Measurements from ENCODE around the gene ZNF462. TPM values are rescaled to one million over a fixed set of nuclear protein-coding genes. Genes with fewer than 3 reads are reported as not detected.

The ZNF462 gene
- total RNA-seq, 1 experiment from 2014 or later = 0.92 TPM

DNA sequence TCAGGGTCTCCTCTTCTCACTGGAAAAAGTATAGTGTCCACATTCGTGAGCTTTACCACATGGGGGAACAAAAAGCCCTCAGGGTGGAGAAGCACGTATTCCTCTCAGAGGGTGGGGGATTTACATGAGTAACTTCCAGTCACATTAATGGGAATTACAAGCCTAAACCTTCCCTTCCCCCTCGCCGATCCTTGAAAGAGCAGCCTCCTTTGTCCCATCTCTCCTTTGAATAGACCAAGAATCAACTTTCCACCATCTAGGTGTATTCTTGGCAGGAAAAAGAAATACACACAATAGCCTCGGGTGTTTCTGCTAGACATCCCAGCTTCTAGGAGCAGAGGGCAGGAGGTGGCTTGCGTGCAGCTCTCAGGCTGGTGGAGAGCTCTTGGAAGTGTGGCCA is 144.4 kb downstream of the ZNF462 start:
- no peak for DNase-seq (ENCODE audit: low spot score)

DNA sequence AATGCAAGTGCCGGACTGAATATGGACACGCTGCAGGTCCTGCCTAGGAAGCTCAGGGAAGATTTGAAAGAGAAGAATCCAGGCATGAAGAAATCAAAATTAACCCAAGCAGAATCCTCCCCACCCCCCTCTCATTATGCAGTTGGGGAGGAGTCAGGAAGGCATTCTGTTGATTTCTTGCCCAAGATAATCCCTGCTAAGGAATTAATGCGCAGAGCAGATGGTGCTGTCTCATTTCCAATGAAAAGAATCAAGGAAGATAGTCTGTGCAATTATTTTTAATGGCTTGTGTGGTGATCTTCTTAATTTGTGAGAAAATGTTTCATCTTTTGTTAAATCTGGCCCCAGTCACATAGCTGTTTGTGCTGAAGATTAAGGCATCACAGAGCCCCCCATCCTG is 145.0 kb downstream of the ZNF462 start:
- no peak for DNase-seq (ENCODE audit: low spot score)

DNA sequence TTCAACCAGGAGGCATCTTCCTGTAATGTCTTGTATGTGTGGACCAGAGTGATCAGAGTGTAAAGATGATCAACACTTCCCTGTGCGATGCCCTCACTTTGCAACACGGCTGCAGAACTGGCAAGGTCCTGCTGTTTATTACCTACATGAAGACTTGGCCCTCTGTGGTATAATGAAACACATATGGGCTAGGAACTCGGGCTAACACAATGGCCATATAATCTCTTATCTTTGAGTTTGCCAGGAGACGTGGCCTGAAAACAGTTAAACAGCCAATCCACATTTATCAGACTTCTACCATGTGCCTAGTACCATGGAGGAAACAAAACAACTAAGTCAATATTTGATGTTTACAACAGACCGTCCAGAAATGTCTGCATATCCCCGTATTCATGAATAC is 145.5 kb downstream of the ZNF462 start:
- no peak for DNase-seq (ENCODE audit: low spot score)

DNA sequence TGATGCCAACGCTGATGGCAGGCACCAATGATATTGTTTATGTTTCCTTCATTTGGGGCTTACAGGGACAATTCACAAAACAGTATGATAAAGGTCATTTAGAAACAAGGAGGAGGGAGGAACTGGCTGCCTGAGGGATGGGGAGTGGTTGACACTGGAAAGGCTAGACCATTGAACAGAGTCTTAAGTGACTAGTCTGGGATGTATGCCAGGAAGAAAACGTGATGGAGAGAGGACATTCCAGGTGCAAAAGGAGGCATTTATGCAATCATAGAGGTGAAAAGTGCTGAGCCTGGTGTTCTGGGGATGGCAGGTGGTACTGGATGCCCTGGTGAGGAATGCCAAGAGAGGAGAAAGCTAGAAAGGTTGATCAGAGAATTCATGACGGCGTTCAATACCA is 153.4 kb downstream of the ZNF462 start:
- no peak for DNase-seq (ENCODE audit: low spot score)

DNA sequence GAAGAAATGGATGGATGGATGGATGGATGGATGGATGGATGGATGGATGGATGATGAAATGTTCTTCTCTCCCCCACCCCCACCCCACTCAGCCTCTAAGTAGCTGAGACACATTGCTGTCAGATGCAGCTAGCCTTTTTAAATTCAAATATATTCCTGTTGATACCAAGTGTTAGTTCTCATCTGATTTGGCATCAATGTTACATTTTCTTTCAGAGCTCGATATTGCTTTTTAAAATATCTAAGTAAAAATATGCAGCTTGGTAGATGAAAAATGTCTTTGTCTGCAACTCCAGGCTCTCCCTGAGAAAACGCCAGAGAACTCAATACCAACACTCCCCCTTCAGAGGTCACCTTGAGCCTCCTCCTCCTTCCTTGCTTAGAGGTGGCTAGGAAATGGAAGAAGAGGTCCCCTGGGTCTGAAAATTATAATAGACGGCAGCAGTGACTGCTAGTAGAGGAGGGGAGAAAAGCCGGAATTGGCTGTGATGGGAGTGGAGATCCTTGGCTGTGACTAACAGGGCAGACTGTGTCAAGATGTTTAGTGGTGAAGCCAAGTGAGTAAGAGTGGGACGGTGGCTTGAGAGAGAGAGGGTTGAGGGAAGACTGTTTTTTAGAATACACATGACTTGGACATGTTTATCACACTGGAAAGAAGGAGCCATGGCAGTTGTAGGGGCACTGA is 156.0 kb downstream of the ZNF462 start:
- DNase-seq (ENCODE audit: low spot score) = no peak

DNA sequence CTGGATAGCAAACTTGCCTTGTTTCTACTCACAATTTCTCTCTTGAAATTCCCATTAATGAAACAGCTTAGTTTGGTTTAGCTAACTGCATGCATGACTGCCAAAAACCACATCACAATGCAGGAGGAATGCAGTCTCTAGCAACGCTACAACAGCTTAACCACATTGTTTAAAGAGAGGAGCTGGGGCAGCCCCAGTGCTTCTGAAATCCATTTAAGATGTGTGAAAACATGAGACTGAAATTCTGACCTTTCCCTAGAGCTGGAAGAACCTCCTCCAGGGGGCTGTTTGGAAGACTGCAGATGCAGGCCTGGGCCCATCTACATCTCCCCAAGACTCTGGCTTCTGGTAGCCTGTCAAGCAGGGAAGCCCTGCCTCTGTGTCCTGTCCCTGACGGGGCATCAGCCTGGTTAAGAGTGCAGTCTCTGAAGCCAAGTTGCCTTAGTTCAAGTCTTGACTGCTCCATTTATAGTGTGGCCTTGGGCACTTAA is 157.1 kb downstream of the ZNF462 start:
- no peak for DNase-seq (ENCODE audit: low spot score)

DNA sequence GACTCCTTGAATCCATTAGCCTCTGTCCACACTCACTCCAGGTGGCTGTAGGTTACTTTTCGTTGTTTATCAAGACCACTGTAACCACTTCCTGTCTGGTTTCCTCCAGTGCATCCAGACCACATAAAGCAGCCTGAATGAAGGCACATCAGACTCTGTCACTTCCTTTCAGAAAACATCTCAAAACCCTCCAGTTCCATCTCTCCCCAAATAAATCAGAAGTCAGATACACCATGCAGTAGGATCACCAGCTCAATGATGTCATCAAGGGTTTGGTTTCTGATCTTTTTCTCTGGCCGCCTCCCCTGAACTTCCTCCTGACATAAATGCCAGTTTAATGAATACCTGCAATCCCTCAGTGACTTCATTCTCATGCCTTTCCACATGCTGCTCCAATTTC is 161.2 kb downstream of the ZNF462 start:
- DNase-seq (ENCODE audit: low spot score) = no peak

DNA sequence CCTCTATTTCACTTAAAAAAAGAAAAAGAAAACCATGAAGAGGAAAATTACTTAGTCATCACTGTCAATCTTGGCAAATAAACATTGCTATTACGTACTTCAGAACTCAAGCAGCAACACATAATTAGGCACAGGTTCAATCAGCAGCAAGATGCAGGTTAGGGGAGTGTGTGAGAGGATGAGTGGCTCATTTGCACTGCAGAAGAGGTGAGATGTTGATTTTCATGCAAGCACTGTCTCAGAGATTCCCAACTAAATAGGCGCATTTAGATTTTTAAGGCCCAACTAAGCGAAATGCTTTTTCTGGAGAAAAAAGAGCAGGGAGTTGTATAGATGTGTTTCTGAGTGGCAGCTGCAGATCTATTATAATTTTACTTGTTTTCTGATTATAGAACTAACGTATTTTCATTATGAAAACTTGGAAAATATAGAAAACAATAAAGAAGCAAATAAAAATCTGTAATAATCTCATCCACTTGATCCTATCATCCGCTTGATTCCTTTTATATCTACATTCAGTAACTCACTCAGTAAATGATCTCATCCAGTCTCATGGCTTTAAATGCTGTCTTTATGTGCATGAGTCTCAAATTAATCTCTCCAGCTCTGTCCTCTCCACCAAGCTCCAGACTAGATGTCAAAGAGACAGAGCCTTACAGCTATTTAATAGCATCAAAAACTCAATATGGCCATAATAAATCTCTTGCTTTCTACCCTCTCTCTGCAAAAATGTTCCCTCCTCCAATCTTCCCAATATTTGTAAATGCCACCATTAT is 162.5 kb downstream of the ZNF462 start:
- DNase-seq (ENCODE audit: low spot score) = no peak

DNA sequence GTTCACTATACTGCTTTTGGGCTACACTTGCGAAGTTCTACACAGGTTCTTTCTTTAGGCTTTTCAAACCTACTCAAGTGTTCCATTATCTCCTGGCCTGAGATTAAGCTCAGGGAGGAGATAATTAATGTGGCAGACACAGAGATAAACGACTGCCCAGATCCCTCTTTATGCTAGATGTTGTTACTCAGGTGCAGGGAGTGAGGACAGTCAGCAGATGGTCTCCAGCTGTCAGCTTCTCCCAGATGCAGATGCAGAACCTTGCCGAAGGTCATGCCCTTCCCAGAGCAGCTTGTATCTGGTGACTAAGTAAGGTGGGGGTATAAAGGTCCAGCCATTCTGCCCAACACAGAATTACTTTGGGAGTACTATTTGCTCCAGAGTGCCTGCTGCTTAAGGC is 166.2 kb downstream of the ZNF462 start:
- DNase-seq (ENCODE audit: low spot score) = no peak

DNA sequence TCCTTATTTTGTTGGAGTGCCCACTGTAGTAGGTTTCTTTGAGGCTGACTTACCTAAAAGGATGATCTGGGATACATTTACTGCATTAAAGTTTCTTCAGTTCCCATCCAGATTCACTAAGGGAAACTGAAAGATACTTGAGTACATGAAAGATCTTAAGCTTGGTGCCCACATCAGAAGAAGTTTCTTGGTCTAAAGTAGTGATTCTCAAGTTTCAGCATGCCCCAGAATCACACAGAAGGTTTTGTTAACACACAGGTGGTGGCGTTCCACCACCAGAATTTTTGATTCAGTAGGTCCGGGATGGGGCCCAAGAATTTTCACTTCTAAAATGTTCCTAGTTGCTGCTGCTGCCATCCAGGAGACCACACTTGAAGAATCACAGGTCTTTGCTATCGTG is 171.0 kb downstream of the ZNF462 start:
- no peak for DNase-seq (ENCODE audit: low spot score)

DNA sequence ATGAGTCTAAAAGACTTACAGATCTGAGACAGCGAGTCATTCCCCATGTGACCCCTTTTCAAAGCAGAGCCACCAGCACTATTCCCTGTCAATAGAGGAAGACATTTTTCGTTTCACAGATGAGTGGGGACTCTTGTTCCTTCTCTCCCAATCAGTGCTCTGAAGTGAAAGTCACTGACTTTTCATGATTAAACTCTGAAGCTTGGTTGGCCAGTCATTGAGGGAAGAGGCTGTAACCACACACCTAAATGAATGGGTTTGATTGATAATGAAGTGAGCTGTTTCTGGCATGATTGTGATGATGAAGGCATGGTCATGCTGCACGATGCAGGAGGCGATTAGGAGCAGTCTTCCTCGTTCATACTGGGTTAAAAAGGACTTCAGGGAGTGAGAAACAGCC is 171.9 kb downstream of the ZNF462 start:
- no peak for DNase-seq (ENCODE audit: low spot score)

DNA sequence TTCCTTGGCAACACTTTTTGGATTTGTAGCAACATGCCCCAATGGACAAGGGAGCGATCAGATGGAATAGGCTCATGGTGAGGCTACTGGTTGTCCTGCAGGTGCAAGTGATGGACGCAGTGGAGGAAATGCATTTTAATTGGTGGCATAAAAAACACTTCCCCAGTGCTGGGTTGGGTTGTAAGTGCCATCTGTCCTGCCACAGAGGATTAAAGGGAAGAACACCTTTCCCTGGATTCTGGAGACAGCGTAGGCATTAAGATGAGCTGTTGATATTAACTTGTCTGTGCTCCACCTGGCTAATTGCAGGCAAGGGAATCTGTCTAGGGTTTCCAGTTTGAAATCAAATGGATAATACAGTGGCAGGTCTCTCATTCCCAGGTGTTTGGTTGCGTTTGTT is 173.4 kb downstream of the ZNF462 start:
- no peak for DNase-seq (ENCODE audit: low spot score)

DNA sequence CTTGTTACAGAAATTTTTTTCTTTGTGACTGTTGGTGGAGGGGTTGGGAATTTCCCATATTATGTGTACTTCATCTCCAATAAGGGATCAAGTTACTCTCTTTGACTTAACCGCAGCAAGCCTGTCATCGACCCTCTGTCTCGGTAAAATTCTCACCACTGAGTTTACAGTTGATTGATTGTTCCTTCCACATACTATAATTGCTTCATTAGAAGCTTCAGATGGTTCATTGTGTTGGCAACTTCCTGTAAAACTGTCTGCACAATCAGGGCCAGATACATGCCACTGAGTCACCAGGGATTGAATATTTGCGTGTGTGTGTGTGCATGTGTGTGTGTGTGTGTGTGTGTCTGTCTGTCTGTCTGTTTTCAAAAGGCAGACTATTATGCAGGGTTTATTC is 176.6 kb downstream of the ZNF462 start:
- no peak for DNase-seq (ENCODE audit: low spot score)

DNA sequence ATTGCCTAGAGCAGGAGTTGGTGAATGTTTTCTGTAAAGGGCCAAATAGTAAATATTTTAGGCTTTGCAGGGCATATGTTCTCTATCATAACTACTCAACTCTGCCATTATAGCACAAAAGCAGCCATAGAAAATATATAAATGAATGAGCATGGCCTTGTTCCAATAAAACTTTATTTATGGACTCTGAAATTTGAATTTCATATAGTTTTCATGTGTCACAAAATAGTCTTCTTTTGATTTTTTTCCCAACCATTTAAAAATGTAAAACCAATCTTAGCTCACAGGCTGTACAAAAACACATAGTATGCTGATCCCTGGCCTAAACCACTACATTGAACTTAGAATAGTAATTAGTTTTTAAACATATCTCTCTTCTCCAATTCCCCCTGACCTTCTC is 179.6 kb downstream of the ZNF462 start:
- no peak for DNase-seq (ENCODE audit: low spot score)

DNA sequence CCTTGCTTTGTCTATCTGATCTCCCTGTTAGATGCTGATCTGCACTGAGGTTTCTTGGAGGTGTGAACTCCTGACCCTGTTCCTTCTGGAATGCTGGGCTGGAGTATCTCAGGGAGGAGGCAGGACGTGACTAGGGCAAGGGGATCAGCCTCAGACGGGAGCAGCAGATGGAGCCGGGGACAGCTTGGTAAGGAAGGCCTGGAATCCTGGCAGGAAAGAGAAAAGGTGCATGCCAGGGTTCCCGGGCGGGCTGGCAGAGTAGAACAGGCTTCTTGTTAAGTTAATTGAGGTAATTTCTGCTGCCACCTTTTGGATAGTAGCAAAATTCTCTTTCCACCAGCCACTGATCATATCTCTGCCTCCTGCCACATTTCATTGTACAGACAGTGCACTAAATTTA is 180.9 kb downstream of the ZNF462 start:
- peak; percentile 36 for DNase-seq (ENCODE audit: low spot score)

DNA sequence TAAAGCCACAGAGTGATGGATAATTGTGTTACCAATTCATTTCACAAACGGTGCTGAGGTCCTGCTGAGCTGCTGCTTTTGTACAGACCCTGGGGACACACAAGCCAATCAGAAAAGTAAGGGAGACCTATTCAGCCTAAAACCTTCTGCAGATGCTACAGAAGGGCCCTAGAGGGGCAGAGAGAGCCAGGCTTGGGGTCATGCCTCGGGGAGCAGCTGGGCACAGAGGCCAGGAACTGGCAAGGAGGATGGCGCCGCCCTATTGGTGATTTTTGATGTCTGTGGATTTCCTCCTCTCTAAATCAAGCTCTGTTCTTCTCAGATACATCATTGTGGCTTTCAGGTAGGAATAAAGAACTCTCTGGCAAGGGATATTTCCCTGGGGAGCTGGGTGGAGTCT is 181.9 kb downstream of the ZNF462 start:
- DNase-seq (ENCODE audit: low spot score) = peak; percentile 3

DNA sequence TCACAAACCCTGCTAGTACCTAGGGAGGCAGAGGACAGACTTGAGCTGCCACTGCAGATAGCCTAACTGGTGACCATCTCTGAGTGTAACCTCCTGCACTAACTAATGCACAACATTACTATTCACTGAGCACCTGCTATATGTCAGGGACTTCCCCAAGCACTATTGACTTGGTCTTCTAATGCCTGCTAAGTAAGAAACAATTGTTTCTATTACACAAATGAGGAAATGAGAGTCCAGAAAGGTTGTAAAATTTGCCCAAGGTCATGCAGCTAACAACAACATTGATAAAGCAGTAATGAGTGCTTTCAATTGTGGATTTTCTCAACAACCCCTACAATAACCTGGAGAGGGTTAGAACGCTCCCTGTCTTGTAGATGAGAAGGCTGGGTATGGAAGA is 183.7 kb downstream of the ZNF462 start:
- no peak for DNase-seq (ENCODE audit: low spot score)

DNA sequence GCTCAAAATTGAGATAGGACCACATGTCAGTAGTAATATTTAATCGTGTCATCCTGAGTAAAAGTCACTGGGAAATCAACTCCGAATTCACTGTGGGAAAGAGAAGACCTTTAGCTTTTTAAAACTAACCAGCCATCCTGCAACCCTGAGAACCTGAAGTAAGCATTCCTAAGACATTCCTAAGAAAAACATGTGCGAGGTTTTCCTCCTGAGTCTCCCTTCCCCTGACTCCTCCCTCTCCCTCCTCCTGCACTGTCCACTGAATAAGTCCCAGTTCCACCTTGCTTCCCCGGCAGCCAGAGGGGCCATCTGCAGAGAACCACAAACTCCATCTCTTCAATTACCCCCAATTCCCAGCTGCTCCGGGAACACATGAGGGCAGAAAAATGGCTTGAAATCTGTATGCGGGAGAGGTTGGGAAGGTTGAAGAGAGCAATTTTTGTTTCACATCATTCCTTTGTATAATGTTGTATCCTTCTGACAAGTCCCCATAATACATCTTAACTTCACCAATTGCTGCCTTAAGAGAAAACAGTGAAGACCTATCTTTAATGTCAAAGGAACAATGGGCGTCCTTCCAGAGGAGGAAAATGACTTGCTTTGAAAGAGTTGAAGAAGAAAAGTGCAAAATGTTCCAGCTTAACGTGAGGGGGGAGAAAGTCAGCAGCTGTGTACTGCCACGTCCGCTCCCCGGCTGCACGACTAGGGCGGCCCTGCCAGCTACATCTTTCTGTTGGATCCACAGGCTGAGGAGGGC is 186.3 kb downstream of the ZNF462 start:
- no peak for DNase-seq (ENCODE audit: low spot score)

DNA sequence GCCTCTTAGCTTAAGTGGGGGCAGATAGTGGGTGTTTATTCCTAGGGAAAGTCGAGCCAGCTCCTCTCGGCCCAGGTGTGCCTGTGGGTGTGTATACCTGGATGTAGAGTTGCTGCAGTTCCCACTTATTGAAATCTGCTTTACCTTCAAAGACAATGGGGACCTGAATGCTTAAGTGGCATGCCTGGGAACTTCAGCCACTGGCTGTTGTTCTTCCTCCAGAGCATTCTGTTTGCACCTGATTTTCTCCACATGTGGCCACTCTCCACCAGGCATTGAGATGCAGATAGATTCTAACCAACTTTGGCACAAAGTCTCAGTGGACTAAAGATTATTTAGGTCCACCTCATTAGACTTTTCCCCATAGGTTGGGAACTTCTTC is 186.8 kb downstream of the ZNF462 start:
- DNase-seq (ENCODE audit: low spot score) = no peak

DNA sequence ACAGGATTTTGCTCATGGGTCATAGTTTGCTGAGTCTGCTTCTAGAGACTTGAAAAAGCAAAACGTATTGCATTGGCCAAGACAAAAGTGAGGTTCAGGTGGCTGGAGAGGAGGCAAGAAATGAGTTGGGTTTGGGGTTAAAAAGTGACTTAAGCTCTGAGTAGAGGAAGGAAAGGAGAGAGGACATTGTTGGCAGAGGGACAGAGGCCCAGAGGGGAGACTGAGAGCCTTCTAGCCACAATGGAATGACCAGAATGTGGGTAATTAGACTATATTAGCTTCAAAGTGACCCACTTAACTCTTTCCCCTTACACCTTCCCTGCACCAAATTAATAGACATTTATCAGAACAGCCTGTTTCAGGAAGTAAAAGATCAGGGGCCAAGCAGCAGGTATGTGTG is 188.4 kb downstream of the ZNF462 start:
- no peak for DNase-seq (ENCODE audit: low spot score)

DNA sequence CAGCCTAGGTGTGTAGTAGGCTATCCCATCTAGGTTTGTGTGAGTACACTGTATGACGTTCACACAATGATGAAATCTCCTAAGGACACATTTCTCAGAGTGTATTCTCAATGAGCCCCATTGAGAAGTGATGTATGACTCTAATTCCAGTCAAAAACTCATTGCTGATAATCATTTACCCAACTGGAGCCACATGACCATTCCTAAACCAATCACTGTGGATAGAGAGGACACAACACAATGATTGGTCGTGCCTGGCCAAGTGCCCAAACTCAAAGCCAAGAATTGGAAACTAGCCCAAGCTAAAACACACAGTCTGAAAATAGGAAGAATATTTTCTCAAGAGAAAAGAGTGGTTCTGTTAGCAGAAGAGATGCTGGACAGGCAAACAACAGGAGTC is 191.2 kb downstream of the ZNF462 start:
- DNase-seq (ENCODE audit: low spot score) = no peak

DNA sequence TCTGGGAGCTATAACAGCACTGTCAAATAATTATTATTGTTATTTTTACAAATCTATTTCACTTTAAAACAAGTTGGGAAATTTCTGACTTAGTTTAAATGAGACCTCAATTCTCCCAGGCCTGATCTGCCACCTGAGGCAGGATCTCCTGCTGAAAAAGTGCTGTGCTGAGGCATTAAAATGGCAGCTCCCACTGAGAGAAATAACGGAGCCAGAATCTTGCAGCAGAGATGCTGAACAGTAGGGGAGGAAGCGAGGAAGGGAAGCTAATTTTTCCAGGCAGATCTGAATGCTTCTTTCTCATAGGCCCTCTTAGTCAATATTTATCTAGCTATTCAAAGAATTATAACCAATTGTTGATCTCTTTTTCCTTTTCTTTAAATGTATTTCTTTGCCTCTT is 196.3 kb downstream of the ZNF462 start:
- DNase-seq (ENCODE audit: low spot score) = no peak

DNA sequence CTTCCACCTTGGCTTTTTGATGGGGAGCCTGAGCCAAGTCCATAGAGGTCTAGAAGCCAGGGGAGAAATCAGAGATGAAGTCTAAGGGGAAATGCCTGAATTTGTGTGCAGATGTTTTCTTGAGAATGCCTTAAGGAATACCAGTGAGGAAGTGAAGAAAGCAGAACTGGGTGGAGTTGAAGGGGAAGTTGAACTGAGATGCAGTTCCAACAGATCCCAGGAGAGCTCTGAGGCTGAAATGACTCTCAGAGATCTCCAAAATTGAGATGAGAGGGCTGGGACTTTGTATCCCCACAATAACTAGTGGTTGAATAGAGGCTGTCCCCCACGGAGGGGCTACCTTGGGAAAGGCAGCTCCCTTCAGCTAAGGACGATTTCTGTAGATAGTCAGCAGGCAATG is 197.1 kb downstream of the ZNF462 start:
- DNase-seq (ENCODE audit: low spot score) = no peak

Data from HT-29 (cell line).